COLO829 (cell line): ENCODE measurements around the gene CIAO2B.
"Not testable (repeated sequence)": the region's sequence is repeated elsewhere in the genome, so short reads cannot be mapped to it uniquely, and the experiment has no call there.

Experiments
- DNase-seq: peaks from one replicate; pipeline ENCODE4 v3.0.0; 2012; ENCODE audit warnings: low spot score

CIAO2B gene

GRCh38 chr16:66936889-66937554 is 2.8 kb upstream of the CIAO2B start:
- no peak for DNase-seq

- no peak for DNase-seq
These were observed 2.3 kb upstream of the CIAO2B start for GRCh38 chr16:66936462-66936861.

- peak; percentile 17 for DNase-seq
These were observed 1.3 kb upstream of the CIAO2B start, which contains the start of gene CES2 for GRCh38 chr16:66935314-66936011. Gene CES2 (plus strand): TSS chr16:66935516. CDS start chr16:66935636, 120 bp downstream.

- DNase-seq, result not testable (repeated sequence)
These were observed 674 bp upstream of the CIAO2B start for GRCh38 chr16:66934839-66935313.

- DNase-seq, result peak; percentile 14
These were observed 445 bp downstream of the CIAO2B start for GRCh38 chr16:66933776-66934137.

GRCh38 chr16:66932076-66932475 is 2.1 kb downstream of the CIAO2B start:
- DNase-seq, result no peak

GRCh38 chr16:66931665-66932064 is 2.5 kb downstream of the CIAO2B start:
- DNase-seq, result no peak

- no peak for DNase-seq
These were observed 4.0 kb downstream of the CIAO2B start for GRCh38 chr16:66930189-66930588.

- no peak for DNase-seq
These were observed 5.4 kb downstream of the CIAO2B start for GRCh38 chr16:66928702-66929388.

- no peak for DNase-seq
These were observed 6.1 kb downstream of the CIAO2B start for GRCh38 chr16:66927918-66928649.

GRCh38 chr16:66926961-66927436 is 7.2 kb downstream of the CIAO2B start:
- DNase-seq, result no peak

- no peak for DNase-seq
These were observed 7.8 kb downstream of the CIAO2B start for GRCh38 chr16:66926171-66926947.

GRCh38 chr16:66925322-66925840 is 8.8 kb downstream of the CIAO2B start, which contains the start of gene RRAD:
Gene RRAD (minus strand): TSS chr16:66925535. CDS start chr16:66925179, 356 bp downstream.
- no peak for DNase-seq

- DNase-seq, result no peak
These were observed 9.5 kb downstream of the CIAO2B start for GRCh38 chr16:66924527-66925321.

- DNase-seq, result no peak
These were observed 10.3 kb downstream of the CIAO2B start for GRCh38 chr16:66923866-66924265.

GRCh38 chr16:66923247-66923731 is 10.9 kb downstream of the CIAO2B start:
- peak; percentile 40 for DNase-seq

GRCh38 chr16:66921729-66922450 is 12.3 kb downstream of the CIAO2B start:
- DNase-seq, result no peak

GRCh38 chr16:66920924-66921680 is 13.1 kb downstream of the CIAO2B start:
- no peak for DNase-seq

- no peak for DNase-seq
These were observed 14.0 kb downstream of the CIAO2B start for GRCh38 chr16:66920299-66920590.
